MM.1S (cell line): ENCODE results near the gene POLR2J.
A peak's percentile ranks its signal among the peaks of the same experiment; 100 is the strongest.

Source experiments
- DNase-seq: peaks from one replicate; pipeline ENCODE4 v3.0.0-alpha.2; 2015
- H2AFZ ChIP-seq: fragments of 300-600 bp; sonication (generic); 2 replicates; pipeline ENCODE4 v1.6.0; 2016; ENCODE audit warnings: antibody characterized with exemption, low read length
- H3F3A ChIP-seq: fragments of 300-600 bp; sonication (generic); 2 replicates; pipeline ENCODE4 v1.6.1; 2016; ENCODE audit warnings: mild to moderate bottlenecking, antibody characterized with exemption, low read length, moderate library complexity, mixed read lengths; ENCODE audit not compliant: insufficient read depth
- H3K27ac ChIP-seq: fragments of 300-600 bp; sonication (generic); 2 replicates; pipeline ENCODE4 v1.5.1; 2016; ENCODE audit warnings: mild to moderate bottlenecking, low read length
- H3K27me3 ChIP-seq: fragments of 300-600 bp; sonication (generic); replicated peaks from 2 replicates; pipeline ENCODE4 v1.6.0; 2016; ENCODE audit warnings: low read length; ENCODE audit not compliant: insufficient read depth
- H3K36me3 ChIP-seq: fragments of 300-600 bp; sonication (generic); replicated peaks from 2 replicates; pipeline ENCODE4 v1.6.1; 2016; ENCODE audit warnings: mild to moderate bottlenecking, low read length, mixed read lengths; ENCODE audit not compliant: insufficient read depth
- H3K4me1 ChIP-seq: fragments of 300-600 bp; sonication (generic); 2 replicates; pipeline ENCODE4 v1.6.1; 2016; ENCODE audit warnings: low read length, mixed read lengths
- H3K4me2 ChIP-seq: fragments of 300-600 bp; sonication (generic); 2 replicates; pipeline ENCODE4 v1.6.0; 2016; ENCODE audit warnings: low read depth, low read length
- H3K4me3 ChIP-seq: fragments of 300-600 bp; sonication (generic); 2 replicates; pipeline ENCODE4 v1.5.1; 2016; ENCODE audit warnings: low read length, mixed read lengths
- H3K79me2 ChIP-seq: fragments of 300-600 bp; sonication (generic); 2 replicates; pipeline ENCODE4 v1.6.1; 2016; ENCODE audit warnings: mixed run types, low read length, mixed read lengths
- H3K9ac ChIP-seq: fragments of 300-600 bp; sonication (generic); 2 replicates; pipeline ENCODE4 v1.6.1; 2016; ENCODE audit warnings: low read length, mixed read lengths
- H3K9me2 ChIP-seq: fragments of 300-600 bp; sonication (generic); replicated peaks from 2 replicates; pipeline ENCODE4 v1.6.1; 2016; ENCODE audit warnings: mild to moderate bottlenecking, low read length, mixed read lengths; ENCODE audit not compliant: insufficient read depth
- H3K9me3 ChIP-seq: fragments of 300-600 bp; sonication (generic); replicated peaks from 2 replicates; pipeline ENCODE4 v1.6.1; 2016; ENCODE audit warnings: mild to moderate bottlenecking, low read length, mixed read lengths; ENCODE audit not compliant: insufficient read depth
- H4K20me1 ChIP-seq: fragments of 300-600 bp; sonication (generic); 2 replicates; pipeline ENCODE4 v1.6.1; 2016; ENCODE audit warnings: mild to moderate bottlenecking, low read length, moderate library complexity, mixed read lengths; ENCODE audit not compliant: insufficient read depth
- CTCF ChIP-seq: fragments of 300-600 bp; sonication (generic); IDR thresholded peaks from 2 replicates; pipeline ENCODE4 v1.5.1; 2016; ENCODE audit warnings: antibody characterized with exemption, low read length, mixed read lengths
- EZH2 ChIP-seq: fragments of 300-600 bp; sonication (generic); optimal IDR thresholded peaks from 2 replicates; pipeline ENCODE3; 2017; ENCODE audit warnings: low read depth, mild to moderate bottlenecking, antibody characterized with exemption, low read length, mixed read lengths
- EZH2phosphoT487 ChIP-seq: fragments of 300-600 bp; sonication (generic); IDR thresholded peaks from 2 replicates; pipeline ENCODE4 v1.6.1; 2018; ENCODE audit warnings: antibody characterized with exemption, low read length

Gene POLR2J

GRCh38 chr7:102445674-102446071, 33.0 kb downstream of the POLR2J start:
- TF ChIP-seq EZH2phosphoT487, result no peak
- TF ChIP-seq EZH2, result no peak
- TF ChIP-seq CTCF, result no peak
- Histone ChIP-seq H3K9me2 (no peaks in the 10 kb centered on the region), H3K4me2 (peak overlapping the region; percentile 74; the same call in 1 of the 2 replicates), H3K9me3 (no peaks in the 10 kb centered on the region), H3K4me1 (peaks cover 52% of the 10 kb centered on the region), H3K4me3 (0 out of 2 replicates have a peak overlapping the region, but pooled peaks have one; percentile 72), H3K27me3 (no peaks in the 10 kb centered on the region), H3K9ac (peak overlapping the region; percentile 89), H3F3A (peaks cover 57% of the 10 kb centered on the region), H2AFZ (no peak overlapping the region), H3K36me3 (no peaks in the 10 kb centered on the region; the same call in 1 of the 2 replicates), H4K20me1 (no peaks in the 10 kb centered on the region), H3K27ac (peak overlapping the region; percentile 99), H3K79me2 (peaks cover 49% of the 10 kb centered on the region)
- DNase-seq, result no peak

DNA sequence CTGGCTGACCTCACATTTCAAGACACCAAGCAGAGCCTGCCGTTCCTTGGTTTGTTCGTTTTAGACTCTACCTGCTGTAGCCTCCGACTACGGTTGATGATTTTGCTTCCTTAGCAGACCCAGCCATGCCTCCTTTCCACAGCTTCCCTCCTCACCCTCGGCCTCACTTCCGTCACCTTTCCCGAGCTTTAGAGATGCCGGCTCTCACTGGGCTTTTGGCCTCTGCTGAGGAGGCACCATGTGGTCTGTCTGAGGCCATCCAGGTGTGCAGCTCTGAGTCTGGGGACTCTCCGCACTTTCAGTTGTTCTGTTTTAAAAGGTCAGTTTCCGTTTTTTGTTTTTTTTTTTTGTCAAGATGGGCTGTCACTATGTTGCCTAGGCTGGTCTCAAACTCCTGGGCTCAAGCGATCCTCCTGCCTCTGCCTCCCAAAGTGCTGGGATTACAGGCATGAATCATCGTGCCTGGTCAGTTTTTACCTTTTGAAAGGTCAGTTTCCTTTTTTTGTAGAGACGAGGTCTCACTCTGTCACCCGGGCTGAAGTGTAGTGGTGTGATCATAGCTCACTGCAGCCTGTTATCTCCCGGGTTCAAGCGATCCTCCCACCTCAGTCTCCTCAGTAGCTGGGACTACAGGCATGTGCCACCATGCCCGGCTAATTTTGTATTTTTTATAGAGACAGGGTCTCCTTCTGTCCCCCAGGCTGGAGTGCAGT, 33.6 kb downstream of the POLR2J start:
- no peaks in the 10 kb centered on the region for H3K9me3 ChIP-seq
- no peaks in the 10 kb centered on the region; the same call in 1 of the 2 replicates for H3K36me3 ChIP-seq
- peak overlapping the region; percentile 74 for H3K4me2 ChIP-seq
- H3F3A ChIP-seq, result peaks cover 58% of the 10 kb centered on the region
- TF ChIP-seq CTCF (no peak), EZH2phosphoT487 (no peak), EZH2 (no peak)
- H3K9me2 ChIP-seq, result no peaks in the 10 kb centered on the region
- H4K20me1 ChIP-seq, result no peaks in the 10 kb centered on the region
- H2AFZ ChIP-seq, result peak overlapping the region; percentile 44; the same call in 1 of the 2 replicates
- no peaks in the 10 kb centered on the region for H3K27me3 ChIP-seq
- H3K4me3 ChIP-seq, result peak overlapping the region; percentile 72
- peak overlapping the region; percentile 89 for H3K9ac ChIP-seq
- H3K27ac ChIP-seq, result peak overlapping the region; percentile 99
- peaks cover 48% of the 10 kb centered on the region for H3K79me2 ChIP-seq
- peak; percentile 94 for DNase-seq
- H3K4me1 ChIP-seq, result peaks cover 52% of the 10 kb centered on the region

GRCh38 chr7:102439963-102440795, 38.5 kb downstream of the POLR2J start:
- peaks cover 52% of the 10 kb centered on the region for H3K4me1 ChIP-seq
- H4K20me1 ChIP-seq, result no peaks in the 10 kb centered on the region
- H3K9me2 ChIP-seq, result no peaks in the 10 kb centered on the region
- peak overlapping the region; percentile 98; the same call in 1 of the 2 replicates for H3K27ac ChIP-seq
- peaks cover 59% of the 10 kb centered on the region for H3K79me2 ChIP-seq
- no peaks in the 10 kb centered on the region for H3K9me3 ChIP-seq
- peak overlapping the region; percentile 46; the same call in 1 of the 2 replicates for H3K9ac ChIP-seq
- no peak overlapping the region for H3K4me3 ChIP-seq
- DNase-seq, result no peak
- peak overlapping the region; percentile 42; the same call in 1 of the 2 replicates for H3K4me2 ChIP-seq
- no peak overlapping the region for H2AFZ ChIP-seq
- 0 out of 2 replicates have a peak, but pooled peaks cover 4% of the 10 kb centered on the region for H3K36me3 ChIP-seq
- peaks cover 67% of the 10 kb centered on the region for H3F3A ChIP-seq
- H3K27me3 ChIP-seq, result no peaks in the 10 kb centered on the region
- TF ChIP-seq EZH2, result no peak
- no peak for TF ChIP-seq CTCF
- TF ChIP-seq EZH2phosphoT487, result no peak
